Epithelial cell of proximal tubule (primary cell): ENCODE measurements around the gene LRP3. TPM values are rescaled to one million over a fixed set of nuclear protein-coding genes. Genes with fewer than 3 reads are reported as not detected.

Experiments
- DNase-seq: peaks from one replicate; pipeline ENCODE4 v3.0.0-alpha.2; 2011; ENCODE audit warnings: low read depth
- H3K4me3 ChIP-seq: 2 replicates; pipeline ENCODE4 v1.5.1; 2011; ENCODE audit warnings: low read depth, mild to moderate bottlenecking, low read length
- total RNA-seq: library from RNA; depleted of rRNA; stranded (reverse); fragments of >200 nt; gene quantifications from 2 replicates; pipeline ENCODE4 v1.2.3, GENCODE V29; 2015
- TF ChIP-seq, protein P1 (sequence below): conservative IDR thresholded peaks from 2 replicates; pipeline ENCODE4 v1.5.1; 2012; ENCODE audit warnings: low read depth, mild to moderate bottlenecking, low read length

LRP3 gene
- total RNA-seq, 1 donor from 2014 or later: 26.3 TPM

DNA sequence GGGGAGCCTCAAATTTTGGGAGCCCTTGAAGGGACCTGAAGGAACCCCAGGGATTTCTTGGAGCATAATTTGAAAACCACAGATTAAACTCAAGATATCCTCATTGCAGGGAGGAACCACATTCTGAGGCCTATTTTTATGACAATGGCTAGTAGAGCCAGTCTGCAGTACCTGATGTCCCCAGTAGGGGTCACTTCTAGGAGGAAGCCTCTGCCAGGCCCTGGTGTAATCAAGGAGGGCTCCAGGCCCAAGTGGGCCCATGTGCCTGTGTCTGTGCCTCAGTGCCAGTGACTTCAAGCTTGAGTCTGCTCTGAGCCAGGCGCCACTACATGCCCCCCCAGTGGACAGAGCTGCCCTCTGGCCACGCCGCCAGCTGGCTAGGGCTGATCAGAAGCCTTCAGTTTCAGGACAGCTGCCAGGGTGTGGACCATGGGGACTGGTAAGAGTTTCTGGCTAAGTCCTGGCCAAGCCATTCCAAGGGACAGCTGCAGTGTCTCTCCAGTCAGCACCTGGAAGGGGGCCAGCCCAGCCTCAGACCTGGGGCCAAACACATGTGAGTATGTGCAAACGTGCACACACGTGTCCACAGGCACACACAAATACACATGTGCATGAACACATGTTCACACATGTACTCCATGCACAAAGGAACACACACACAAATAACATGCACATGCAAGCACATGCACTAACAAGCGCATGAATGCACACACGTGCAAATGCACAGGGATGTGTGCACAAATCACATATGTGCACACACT lies 52.0 kb downstream of the LRP3 start:
- TF ChIP-seq, protein P1, sequence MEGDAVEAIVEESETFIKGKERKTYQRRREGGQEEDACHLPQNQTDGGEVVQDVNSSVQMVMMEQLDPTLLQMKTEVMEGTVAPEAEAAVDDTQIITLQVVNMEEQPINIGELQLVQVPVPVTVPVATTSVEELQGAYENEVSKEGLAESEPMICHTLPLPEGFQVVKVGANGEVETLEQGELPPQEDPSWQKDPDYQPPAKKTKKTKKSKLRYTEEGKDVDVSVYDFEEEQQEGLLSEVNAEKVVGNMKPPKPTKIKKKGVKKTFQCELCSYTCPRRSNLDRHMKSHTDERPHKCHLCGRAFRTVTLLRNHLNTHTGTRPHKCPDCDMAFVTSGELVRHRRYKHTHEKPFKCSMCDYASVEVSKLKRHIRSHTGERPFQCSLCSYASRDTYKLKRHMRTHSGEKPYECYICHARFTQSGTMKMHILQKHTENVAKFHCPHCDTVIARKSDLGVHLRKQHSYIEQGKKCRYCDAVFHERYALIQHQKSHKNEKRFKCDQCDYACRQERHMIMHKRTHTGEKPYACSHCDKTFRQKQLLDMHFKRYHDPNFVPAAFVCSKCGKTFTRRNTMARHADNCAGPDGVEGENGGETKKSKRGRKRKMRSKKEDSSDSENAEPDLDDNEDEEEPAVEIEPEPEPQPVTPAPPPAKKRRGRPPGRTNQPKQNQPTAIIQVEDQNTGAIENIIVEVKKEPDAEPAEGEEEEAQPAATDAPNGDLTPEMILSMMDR: peak; percentile 64
- DNase-seq: no peak
- no peak overlapping the region for H3K4me3 ChIP-seq

DNA sequence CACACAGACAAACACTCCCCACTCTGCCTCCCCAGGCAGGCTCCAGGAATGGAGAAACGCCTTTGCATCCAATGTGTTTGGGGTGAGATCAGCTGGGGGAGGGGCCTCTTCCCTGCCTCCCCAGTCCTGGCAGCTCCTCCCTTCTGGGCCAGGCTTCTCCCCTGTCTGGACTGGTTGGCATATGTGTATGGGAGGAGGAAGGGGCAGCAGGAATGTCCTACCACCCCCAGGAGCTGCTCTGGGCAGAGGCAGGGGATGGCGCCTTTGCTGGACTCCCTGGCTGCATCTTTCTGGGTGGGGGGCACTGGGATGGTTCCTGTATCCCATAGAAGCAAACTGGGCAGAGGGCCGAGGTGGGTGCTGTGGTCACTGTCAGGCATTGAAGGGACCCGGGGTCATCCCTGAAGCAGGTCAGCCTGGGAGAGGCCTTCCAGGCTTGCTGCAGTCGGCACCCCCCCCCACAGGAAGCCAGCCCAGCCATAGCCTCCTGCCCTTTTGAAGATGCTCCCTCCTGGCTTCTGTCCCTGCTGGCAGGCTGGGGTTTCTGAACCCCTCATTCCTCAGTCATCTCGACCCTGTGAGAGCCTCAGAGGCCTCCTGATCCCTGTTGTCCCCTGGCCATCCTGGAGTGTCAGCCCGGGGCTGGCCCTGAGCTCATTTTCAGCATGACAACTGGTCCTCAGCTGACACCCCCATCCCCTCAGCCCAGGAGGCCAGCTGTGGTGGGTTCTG lies 52.7 kb downstream of the LRP3 start:
- TF ChIP-seq, protein P1: no peak
- H3K4me3 ChIP-seq: no peak overlapping the region
- no peak for DNase-seq

DNA sequence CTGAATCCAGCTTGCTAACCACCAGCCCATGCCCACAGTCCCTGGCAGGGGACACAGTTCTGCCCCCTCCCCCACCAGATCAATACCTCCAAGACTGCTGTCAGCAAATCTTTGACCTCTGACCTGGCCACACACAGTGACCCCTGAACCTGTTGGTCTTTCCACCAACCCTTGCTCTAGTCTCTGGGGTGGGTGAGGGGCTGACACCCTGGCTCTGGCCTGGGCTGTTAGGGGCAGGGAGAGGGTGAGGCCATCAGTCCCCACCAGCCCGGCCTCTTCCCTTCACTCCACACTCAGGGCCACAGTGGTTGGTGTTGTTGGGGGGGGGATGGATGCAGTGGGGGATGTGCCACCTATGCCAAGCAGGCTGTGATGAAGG lies 53.3 kb downstream of the LRP3 start:
- TF ChIP-seq, protein P1: no peak

DNA sequence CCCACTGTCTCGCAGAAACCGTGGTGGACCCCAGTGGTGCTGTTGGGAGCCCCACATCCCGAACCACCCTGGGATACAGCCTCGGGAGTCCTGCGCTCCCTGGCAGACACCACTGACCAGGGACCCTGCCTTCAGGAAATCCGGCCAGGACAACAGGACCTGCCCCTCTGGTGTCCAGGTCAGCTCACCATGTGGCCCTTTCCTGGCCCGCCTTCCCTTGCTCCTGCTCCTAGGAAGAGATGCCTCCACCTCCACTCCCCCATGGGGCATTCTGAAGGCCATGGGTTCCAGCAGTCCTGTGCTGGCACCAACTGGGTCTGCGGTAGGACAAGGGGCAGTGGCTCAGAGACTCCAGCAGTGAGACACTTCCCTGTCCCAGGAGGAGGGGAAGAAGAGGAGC lies 54.0 kb downstream of the LRP3 start:
- no peak for DNase-seq
- H3K4me3 ChIP-seq: no peak overlapping the region
- TF ChIP-seq, protein P1: no peak

More for the DNA sequence above, 53.3 kb downstream of the LRP3 start:
- no peak for DNase-seq
- no peak overlapping the region for H3K4me3 ChIP-seq

DNA sequence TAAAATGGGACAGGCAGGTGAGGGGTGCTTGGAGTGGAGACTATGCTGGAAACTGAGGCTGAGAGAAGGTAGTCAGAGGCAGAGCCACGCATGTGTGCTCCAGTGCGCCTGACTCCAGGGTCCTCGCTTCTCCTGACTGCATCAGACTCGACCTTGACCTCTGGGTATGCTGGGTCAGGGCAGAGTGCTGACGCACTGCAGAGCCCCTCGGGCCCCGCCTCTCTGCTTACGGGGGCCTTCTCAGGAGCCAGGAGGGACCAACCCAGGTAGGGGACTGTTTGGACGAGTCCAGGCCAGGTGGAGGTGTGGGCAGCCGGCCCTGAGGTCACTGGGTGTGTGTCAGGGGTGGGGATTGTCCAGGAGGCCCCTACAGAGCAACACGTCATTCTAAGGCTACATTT lies 54.4 kb downstream of the LRP3 start:
- TF ChIP-seq, protein P1: no peak
- DNase-seq: no peak
- no peak overlapping the region for H3K4me3 ChIP-seq

DNA sequence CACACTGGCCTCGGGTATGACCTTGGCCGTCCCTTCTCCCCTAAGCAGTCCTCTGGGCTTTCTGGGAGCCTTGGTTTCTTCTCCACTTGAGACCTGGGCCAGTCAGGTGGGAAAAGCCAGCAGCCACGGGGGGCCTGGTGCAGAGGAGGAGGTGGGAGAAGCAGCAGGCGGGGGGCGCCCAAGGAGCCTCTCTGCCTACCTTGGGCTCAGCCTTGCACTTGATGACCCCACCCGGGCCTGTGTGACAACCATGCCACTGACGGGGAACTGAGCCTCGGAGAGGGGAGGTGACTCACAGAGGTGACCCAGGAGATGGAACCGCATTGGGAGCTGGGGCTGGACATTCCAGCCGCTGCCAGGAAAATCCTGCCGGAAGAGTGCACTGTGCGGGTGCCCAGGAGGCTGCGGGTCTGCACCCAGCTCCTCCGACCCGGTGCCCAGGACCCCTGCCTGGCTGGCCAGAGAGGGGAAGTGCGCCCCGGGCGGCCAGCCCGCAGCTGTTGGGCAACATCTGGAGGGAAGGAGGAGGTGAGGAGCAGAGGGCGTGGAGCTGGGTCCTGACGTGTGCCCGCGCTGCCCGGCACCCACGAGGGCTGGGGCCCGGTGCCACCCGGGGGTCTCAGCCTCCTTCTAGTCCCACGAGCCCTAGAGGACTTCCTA lies 55.0 kb downstream of the LRP3 start:
- no peak for DNase-seq
- H3K4me3 ChIP-seq: no peak overlapping the region

More for the DNA sequence above, 55.0 kb downstream of the LRP3 start:
- TF ChIP-seq, protein P1: no peak
